HG02870 (cell line): ENCODE measurements around the gene CD302.
"Not testable (repeated sequence)": the region's sequence is repeated elsewhere in the genome, so short reads cannot be mapped to it uniquely, and the experiment has no call there.

Experiments
- ATAC-seq: cut with Tn5 transposase; IDR thresholded peaks from one replicate; pipeline ENCODE4 v1.9.1; 2021; ENCODE audit warnings: mild to moderate bottlenecking, moderate library complexity; ENCODE audit not compliant: unreplicated experiment

Gene CD302

DNA sequence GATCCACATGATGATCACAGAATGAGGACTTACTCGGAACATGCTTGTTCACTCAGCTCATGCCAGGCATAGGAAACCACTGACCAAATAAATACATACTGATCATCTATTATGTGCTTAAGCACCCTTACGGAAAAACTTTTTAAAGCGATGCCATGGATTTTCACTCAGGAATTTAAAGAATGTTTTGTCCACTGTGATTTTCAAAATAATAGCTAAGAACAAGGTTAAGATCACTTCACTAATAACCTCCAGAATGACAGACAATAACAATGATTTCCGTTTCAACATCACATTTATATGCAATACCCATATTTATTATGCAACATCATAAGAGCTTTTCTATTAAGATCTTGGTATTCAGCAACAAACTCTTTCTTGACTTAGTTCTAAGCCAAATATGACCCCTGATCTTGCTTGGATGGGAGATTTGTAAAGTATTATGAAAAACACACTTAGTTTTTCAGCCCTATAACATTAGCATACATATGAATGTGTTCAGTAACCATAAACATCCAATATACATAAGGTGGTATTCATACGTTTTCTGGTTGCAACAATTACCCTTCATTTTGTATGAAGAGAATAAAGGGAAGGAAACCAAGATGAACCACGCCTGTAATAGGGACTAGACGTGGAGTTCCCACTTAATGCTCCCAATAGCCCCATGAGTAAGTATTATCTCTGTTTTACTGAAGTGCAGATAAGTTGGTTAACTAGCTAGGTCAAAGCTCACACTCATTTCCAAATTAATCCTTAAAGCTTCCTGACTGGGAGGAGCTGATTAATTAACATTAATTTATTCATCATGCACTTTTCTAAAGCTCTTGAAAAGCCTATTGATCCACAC is 1.9 kb downstream of the CD302 start:
- ATAC-seq: no peak

GRCh38 chr2:159793326-159793725 is 4.7 kb downstream of the CD302 start:
- no peak for ATAC-seq

DNA sequence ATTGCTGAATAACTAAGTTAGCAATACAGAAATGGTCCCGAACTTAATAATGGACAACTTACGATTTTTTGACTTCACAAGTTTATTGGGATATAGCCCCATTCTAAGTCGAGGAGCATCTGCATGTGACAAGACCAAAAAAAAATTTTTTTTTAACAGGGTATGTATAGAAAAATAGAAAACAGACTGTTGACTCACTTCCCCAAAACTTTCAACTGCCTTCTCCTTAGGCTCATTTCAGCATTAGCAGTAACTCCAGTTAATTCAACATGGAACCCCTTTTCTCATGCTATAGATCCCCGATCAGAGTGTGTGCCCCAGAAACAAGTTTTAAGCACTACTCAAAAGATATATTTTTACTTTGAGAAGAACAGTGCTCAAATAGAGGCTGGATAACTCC is 5.4 kb downstream of the CD302 start:
- no peak for ATAC-seq

DNA sequence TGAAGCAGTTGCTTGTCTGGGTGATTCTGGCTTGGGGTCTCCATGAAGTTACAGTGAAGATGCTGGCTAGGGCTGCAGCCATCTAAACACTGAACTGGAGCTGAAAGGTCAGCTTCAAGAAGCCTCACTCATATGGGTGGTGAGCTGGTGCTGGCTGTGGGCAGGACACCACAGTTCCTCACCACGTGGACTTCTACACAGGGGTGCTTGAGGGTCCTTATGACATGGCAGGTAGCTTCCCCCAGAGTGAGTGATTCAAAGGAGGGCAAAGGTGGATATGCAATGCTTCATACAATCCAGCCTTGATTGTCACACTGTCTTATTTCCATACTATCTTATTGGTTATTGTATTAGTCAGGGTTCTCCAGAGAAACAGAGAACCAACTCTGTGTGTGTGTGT is 6.0 kb downstream of the CD302 start:
- no peak for ATAC-seq

- ATAC-seq: peak; percentile 60
These were observed 7.7 kb downstream of the CD302 start for GRCh38 chr2:159790323-159790722.

DNA sequence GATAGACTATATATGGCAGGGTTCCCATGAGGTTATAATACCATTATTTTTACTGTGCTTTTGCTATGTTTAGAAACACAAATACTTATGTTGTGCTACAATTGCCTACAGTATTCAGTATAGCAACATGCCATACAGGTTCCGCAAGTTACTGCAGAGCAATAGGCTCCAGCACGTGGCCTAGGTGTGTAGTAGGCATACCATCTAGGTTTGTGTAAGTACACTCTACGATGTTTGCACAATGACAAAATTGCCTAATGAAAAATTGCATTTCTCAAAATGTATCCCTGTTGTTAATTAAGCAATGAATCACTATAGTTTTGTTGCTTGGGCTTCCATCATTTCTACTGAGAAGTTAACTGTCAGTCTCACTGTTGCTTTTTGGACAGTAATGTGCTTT is 9.8 kb downstream of the CD302 start:
- no peak for ATAC-seq

DNA sequence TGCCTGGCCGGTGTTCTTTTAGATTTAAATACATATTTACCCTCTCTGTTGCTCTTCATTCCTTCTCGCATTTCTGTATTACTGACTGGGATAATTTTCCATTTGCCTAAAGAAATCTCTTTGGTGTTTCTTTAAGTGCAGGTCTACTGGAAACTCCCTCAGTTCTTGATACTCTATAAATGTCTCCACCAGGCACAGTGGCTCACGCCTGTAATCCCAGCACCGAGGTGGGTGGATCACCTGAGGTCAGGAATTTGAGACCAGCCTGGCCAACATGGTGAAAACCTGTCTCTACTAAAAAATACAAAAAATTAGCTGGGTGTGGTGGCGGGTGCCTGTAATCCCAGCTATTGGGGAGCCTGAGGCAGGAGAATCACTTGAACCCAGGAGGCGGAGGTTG is 10.4 kb downstream of the CD302 start:
- ATAC-seq: not testable (repeated sequence)

DNA sequence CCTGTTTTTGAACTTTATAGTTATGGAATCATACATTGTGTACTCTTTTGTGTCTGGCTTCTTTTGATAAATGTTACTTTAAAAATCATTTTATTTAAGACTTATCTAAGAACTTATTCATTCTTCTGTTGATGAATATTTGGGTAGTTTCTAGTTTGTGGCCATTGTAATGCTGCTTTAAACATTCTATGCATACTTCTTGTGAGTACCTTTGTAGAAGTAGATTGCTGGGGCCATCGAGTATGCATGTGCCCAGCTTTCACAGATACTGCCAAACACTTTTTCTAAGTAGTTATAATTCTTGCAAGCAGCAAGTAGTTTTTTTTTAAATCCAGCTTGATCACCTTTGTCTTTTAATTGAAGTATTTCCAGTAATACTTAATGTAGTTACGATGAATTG is 11.1 kb downstream of the CD302 start:
- ATAC-seq: no peak

DNA sequence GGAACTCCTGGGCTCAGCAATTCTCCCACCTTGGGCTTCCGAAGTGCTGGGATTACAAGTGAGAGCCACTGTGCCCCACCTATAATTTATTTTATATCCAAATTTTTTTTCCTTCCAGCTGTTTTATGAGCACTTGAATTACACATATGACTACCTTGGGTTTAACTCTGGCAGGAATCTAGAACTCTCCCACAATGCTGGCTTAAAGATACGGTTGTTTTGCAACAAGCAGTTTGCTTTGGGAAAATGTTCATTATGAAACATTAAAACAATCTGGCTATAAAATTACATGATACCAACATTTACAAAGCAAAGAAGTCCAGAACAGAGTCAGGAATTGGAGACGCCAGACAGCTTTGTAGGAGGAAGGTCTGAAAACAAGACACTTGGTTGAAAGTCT is 12.8 kb downstream of the CD302 start:
- ATAC-seq: no peak

GRCh38 chr2:159784744-159785143 is 13.3 kb downstream of the CD302 start:
- ATAC-seq: not testable (repeated sequence)

DNA sequence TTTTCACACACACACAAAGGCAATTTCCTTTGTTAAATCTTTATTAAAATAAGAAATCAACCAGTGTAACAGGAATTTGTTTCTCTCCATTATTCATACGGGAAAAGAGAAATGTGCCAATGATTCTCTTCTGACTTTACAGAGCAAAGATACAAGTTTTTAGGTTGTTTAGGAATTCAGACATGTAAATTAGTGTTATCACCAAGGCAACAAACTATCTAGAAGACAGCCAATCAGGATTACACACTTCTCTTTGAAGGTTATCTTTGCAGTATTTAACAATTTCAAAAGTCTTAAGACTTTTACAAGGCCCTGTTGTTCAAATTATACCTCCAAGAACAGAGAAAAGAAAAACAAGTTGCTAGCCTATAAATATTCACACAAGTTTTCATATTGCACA is 14.5 kb downstream of the CD302 start:
- no peak for ATAC-seq

DNA sequence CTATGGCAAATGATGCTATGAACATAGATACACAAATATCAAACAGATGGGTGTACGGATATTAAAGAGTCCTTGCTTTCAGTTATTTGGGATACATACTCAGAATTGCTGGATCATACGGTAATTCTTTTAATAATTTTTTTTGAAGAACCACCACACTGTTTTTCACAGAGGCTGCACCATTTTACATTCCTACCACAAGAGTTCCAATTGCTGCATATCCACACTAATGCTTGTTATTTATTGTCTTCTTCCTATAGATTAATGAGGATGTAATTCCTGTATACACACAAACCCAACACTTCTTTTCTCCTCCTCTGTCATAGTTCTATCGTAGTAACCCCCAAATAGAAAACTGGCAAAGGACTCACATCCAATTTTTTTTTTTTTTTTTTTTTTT is 21.7 kb downstream of the CD302 start:
- ATAC-seq: no peak

- ATAC-seq: no peak
These were observed 23.0 kb downstream of the CD302 start for GRCh38 chr2:159775021-159775420.

GRCh38 chr2:159774370-159774990 is 23.5 kb downstream of the CD302 start:
- no peak for ATAC-seq

- ATAC-seq: no peak
These were observed 24.1 kb downstream of the CD302 start for GRCh38 chr2:159773886-159774285.

- ATAC-seq: no peak
These were observed 24.6 kb downstream of the CD302 start for GRCh38 chr2:159773426-159773825.

DNA sequence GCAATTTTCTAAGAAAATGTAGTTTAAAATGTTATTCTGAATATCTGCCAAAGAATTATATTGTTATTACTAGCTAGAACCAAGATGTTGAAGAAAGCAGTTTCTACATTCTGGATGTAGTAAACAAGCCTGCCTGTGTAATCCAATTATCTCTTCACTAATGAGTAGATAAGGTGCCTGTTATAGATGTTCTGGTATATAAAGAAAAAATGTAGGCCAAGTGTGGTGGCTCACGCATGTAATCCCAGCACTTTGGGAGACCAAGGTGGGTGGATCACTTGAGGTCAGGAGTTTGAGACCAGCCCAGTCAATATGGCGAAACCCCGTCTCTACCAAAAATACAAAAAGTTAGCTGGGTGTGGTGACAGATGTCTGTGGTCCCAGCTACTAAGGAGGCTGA is 28.9 kb downstream of the CD302 start:
- ATAC-seq: no peak

DNA sequence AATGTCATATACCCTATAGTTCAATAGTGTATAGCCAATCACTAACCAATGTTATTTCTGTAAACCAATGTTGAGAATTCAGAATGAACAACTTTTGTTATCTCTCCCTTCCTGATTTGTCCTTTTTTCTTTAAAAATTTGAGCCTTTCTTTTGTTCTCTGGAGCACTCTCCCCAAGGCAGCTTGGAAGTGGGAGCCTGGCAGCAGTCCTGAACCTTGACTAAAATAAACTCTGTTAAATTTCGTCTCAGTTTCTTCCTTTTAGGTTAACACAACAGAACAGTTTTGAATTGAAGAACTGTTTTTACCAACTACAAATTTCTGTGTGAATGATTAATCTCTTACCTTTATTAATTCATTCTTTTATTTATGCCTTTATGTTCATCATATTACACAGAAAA is 35.9 kb downstream of the CD302 start:
- no peak for ATAC-seq

GRCh38 chr2:159760326-159760725 is 37.7 kb downstream of the CD302 start:
- no peak for ATAC-seq

GRCh38 chr2:159759577-159759976 is 38.4 kb downstream of the CD302 start:
- no peak for ATAC-seq

DNA sequence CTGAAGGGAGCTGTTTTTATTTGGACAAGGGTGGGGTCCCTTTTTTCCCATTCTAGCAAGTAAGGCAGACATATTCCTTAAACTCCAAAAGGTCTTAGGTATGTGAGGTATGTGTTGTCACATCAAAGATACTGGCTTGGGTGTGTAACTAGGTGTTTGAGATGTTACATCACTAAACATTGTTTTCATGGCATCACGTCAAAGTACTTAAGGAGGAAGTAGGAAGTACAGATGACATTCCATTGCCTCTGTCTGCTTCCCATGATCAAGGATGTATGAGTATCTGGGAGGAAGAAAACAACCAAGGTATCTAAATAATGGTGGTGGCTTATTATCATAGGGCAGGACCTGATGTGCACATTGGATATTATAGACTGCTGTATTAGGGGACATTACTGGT is 39.3 kb downstream of the CD302 start:
- no peak for ATAC-seq

DNA sequence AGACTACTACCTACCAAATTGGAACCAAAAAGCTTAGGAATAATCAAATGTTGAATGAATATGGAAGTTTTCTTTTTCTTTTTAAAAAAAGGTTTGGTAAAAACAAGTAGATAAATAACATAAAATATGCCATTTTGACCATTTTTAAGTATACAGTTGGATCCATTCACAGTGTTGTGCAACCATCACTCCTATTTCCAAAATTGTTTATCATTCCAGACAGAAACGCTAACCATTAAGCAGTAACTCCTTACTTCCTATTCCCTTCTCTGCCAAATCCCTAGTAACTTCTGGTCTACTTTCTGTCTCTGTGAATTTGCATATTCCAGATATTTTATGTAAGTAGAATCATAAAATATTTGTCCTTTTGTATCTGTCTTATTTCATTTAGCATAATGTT is 39.8 kb downstream of the CD302 start:
- no peak for ATAC-seq

DNA sequence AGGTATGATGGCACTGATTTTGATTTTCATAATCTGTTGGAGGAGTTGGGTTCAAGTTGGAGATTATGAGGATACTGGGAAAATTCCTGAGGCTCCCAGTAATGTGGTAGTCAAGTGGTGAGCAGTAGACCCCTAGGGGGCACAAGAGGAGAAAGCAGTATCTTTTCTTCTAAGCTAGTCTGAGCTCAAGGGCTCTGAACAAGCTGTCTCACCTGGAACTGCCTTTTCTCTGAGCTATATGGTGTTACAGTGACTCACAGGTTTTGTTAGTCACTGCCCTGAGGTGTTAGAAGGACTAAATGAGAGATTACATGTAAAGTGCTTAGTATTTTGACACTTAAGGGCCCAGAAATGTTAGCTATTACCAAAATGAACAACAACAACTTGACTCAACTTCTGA is 42.2 kb downstream of the CD302 start:
- ATAC-seq: no peak
